GM12878 (cell line): ENCODE results near the gene SAP30L. TPM values are rescaled to one million over a fixed set of nuclear protein-coding genes. Genes with fewer than 3 reads are reported as not detected.

ENCODE experiments used
- ATAC-seq: fragments of 200-7000 bp; cut with Tn5 transposase; 3 replicates; pipeline ENCODE4 v1.9.1; 2020; ENCODE audit warnings: mild to moderate bottlenecking, moderate library complexity
- BruUV-seq: library from RNA; stranded (reverse); fragments of 400-500 nt; replicated peaks from 2 replicates; lab custom pipeline; 2021; lab: Mats Ljungman, UMichigan
- CTCF ChIA-PET: fragments of 300-600 bp; sonication (Branson Sonifier 250); formaldehyde crosslinking; extraction: SDS; loops from one replicate; lab custom pipeline; 2021; ENCODE audit warnings: inconsistent platforms; lab: Yijun Ruan, JAX
- POLR2A ChIA-PET: fragments of 350-600 bp; formaldehyde crosslinking; extraction: SDS; loops from one replicate; lab custom pipeline; 2021; ENCODE audit warnings: inconsistent platforms; lab: Charles Lee
- RAD21 ChIA-PET: fragments of 300-600 bp; sonication (Branson Sonifier 250); formaldehyde crosslinking; loops from one replicate; lab custom pipeline; 2023; ENCODE audit warnings: antibody characterized with exemption; ENCODE audit not compliant: unreplicated experiment; lab: Charles Lee
- SMC1A ChIA-PET: fragments of 300-600 bp; sonication (Branson Sonifier 250); formaldehyde crosslinking; loops from one replicate; lab custom pipeline; 2023; ENCODE audit not compliant: unreplicated experiment, uncharacterized antibody; lab: Charles Lee
- DNase-seq: peaks from one replicate; pipeline ENCODE4 v3.0.0-alpha.2; 2011; ENCODE audit warnings: low read depth, low spot score
- FAIRE-seq: peaks from 3 replicates; lab custom pipeline; 2011; peaks lifted over from hg19 to GRCh38; lab: Jason Lieb, UNC
- H2AFZ ChIP-seq: 2 replicates; pipeline ENCODE4 v1.6.0; 2011; ENCODE audit warnings: low read depth, low read length, control low read depth; ENCODE audit not compliant: control insufficient read depth
- H3K27ac ChIP-seq: 2 replicates; pipeline ENCODE4 v1.5.1; 2011; ENCODE audit warnings: control low read depth; ENCODE audit not compliant: control insufficient read depth, insufficient read depth
- H3K27me3 ChIP-seq, 2 experiments: replicated peaks in 1 of 2; 2 replicates each; pipeline versions ENCODE4 v1.6.0 to v1.6.1; 2011; ENCODE audit warnings: low read length in 1 of 2; ENCODE audit not compliant: control insufficient read depth in 2 of 2, insufficient read depth in 2 of 2
- H3K36me3 ChIP-seq, 2 experiments: 2 replicates each; pipeline ENCODE4 v1.5.1; 2011; ENCODE audit warnings: low read length in 1 of 2; ENCODE audit not compliant: control insufficient read depth in 2 of 2, insufficient read depth in 2 of 2
- H3K4me1 ChIP-seq: 2 replicates; pipeline ENCODE4 v1.6.1; 2011; ENCODE audit warnings: mild to moderate bottlenecking, low read length, moderate library complexity, mixed read lengths; ENCODE audit not compliant: control insufficient read depth, insufficient read depth
- H3K4me2 ChIP-seq: 2 replicates; pipeline ENCODE4 v1.6.0; 2011; ENCODE audit warnings: control low read depth; ENCODE audit not compliant: control insufficient read depth, insufficient read depth
- H3K4me3 ChIP-seq: fragments of 200-600 bp; sonication (generic); 2 replicates; pipeline ENCODE4 v1.5.1; 2016
- H3K79me2 ChIP-seq: 2 replicates; pipeline ENCODE4 v1.6.0; 2011; ENCODE audit warnings: low read length; ENCODE audit not compliant: control insufficient read depth, insufficient read depth
- H3K9ac ChIP-seq: 2 replicates; pipeline ENCODE4 v1.8.0; 2011; ENCODE audit warnings: low read length, control low read depth, mixed read lengths; ENCODE audit not compliant: control insufficient read depth, insufficient read depth
- H3K9me3 ChIP-seq: replicated peaks from 3 replicates; pipeline ENCODE4 v1.5.1; 2011; ENCODE audit warnings: mild to moderate bottlenecking, low read length; ENCODE audit not compliant: control insufficient read depth, insufficient read depth
- H4K20me1 ChIP-seq: 2 replicates; pipeline ENCODE4 v1.6.0; 2011; ENCODE audit not compliant: control insufficient read depth, insufficient read depth
- BACH1 ChIP-seq: fragments of 450-650 bp; IDR thresholded peaks from 2 replicates; pipeline ENCODE4 v1.6.1; 2017; ENCODE audit warnings: mild to moderate bottlenecking, borderline replicate concordance
- MYC ChIP-seq: IDR thresholded peaks from 2 replicates; pipeline ENCODE4 v1.6.1; 2011; ENCODE audit warnings: mild to moderate bottlenecking, low read length, moderate library complexity, inconsistent platforms; ENCODE audit not compliant: insufficient read depth, insufficient replicate concordance, insufficient read length, severe bottlenecking
- NFXL1 ChIP-seq: fragments of 450-650 bp; IDR thresholded peaks from 2 replicates; pipeline ENCODE4 v1.6.1; 2017; ENCODE audit warnings: antibody characterized with exemption, mild to moderate bottlenecking, borderline replicate concordance
- NR2C1 ChIP-seq: fragments of 450-650 bp; IDR thresholded peaks from 2 replicates; pipeline ENCODE4 v1.6.1; 2017; ENCODE audit warnings: antibody characterized with exemption, mild to moderate bottlenecking, moderate library complexity
- NRF1 ChIP-seq: conservative IDR thresholded peaks from 2 replicates; pipeline ENCODE4 v1.6.1; 2011; ENCODE audit warnings: mild to moderate bottlenecking, low read depth, low read length, improper control_type of control experiment
- PAX8 ChIP-seq: fragments of 450-650 bp; IDR thresholded peaks from 2 replicates; pipeline ENCODE4 v1.6.1; 2017; ENCODE audit warnings: mild to moderate bottlenecking, moderate library complexity
- PRDM15 ChIP-seq: fragments of 450-650 bp; formaldehyde crosslinking; IDR thresholded peaks from 2 replicates; pipeline ENCODE4 v1.4.0; 2020; ENCODE audit warnings: mild to moderate bottlenecking, moderate library complexity
- RAD51 ChIP-seq: fragments of 450-650 bp; IDR thresholded peaks from 2 replicates; pipeline ENCODE4 v1.6.1; 2016; ENCODE audit warnings: moderate library complexity, mild to moderate bottlenecking, inconsistent platforms
- RFX5 ChIP-seq: IDR thresholded peaks from 2 replicates; pipeline ENCODE4 v1.6.1; 2011; ENCODE audit warnings: low read depth, low read length, improper control_type of control experiment
- WGBS: methylation state at CpG from one replicate; pipeline ENCODE4 v1.1.6; 2016; ENCODE audit warnings: low lambda C conversion rate; ENCODE audit not compliant: insufficient replicate concordance, insufficient coverage; ENCODE audit errors: missing lambda C conversion rate; 5-methylcytosine and 5-hydroxymethylcytosine counted together
- in situ Hi-C: fragments of 300-500 bp; cut with MboI; formaldehyde crosslinking; loops from 9 replicates; pipeline ENCODE4 v1.14.3; 2018; ENCODE audit warnings: mixed read lengths
- intact Hi-C: fragments of 100-400 bp; cut with micrococcal nuclease; formaldehyde crosslinking; loops from one replicate; pipeline ENCODE4 v1.14.2; 2022; ENCODE audit not compliant: unreplicated experiment
- polyA plus RNA-seq, 11 experiments: library from polyadenylated mRNA; depleted of rRNA in 4 of 11; unstranded in 6 of 11; stranded (reverse) in 5 of 11; fragments of >200 nt; fragmentation: Nextera tagmentation in 4 of 11; fragmentation: Illumina TruSeq in 1 of 11; extraction: Ambion mirVana in 4 of 11; extraction: Trizol in 1 of 11; gene quantifications; 1 replicate in 1 of 11; 2 replicates in 10 of 11; pipeline versions ENCODE4 v1.2.1 to v1.2.3, GENCODE V29; 2011 to 2016; ENCODE audit warnings: inconsistent platforms in 2 of 11, missing spikeins in 2 of 11, low read depth in 1 of 11
- total RNA-seq, 4 experiments: library from RNA; depleted of rRNA in 3 of 4; stranded (reverse); fragments of >200 nt in 3 of 4; fragmentation: Illumina TruSeq in 1 of 4; extraction: Trizol in 1 of 4; gene quantifications; 2 replicates each; pipeline versions ENCODE4 v1.2.1 to v1.2.3, GENCODE V29; 2013 to 2021
- TF ChIP-seq, protein P1 (sequence below): fragments of 450-650 bp; IDR thresholded peaks from 2 replicates; pipeline ENCODE4 v1.6.1; 2016; ENCODE audit warnings: mild to moderate bottlenecking

The SAP30L gene
- total and polyA plus RNA-seq, 10 of the 15 experiments (the other 5 are each of a cell fraction or from before 2014, with no cell fraction given), result 2.4 to 36.8 (median 15.7) TPM

- no peak for ATAC-seq
- Histone ChIP-seq H3K27ac (no peak overlapping the region), H3K36me3 (no peaks in the 10 kb centered on the region), H3K9me3 (no peaks in the 10 kb centered on the region), H3K79me2 (no peaks in the 10 kb centered on the region), H3K4me1 (peaks cover 12% of the 10 kb centered on the region), H3K9ac (no peak overlapping the region), H4K20me1 (no peaks in the 10 kb centered on the region), H3K27me3 (no peaks in the 10 kb centered on the region), H2AFZ (no peak overlapping the region), H3K4me3 (no peak overlapping the region)
- in situ Hi-C loops, result loop anchor here (5.0 kb wide), 1 partner anchor 141 kb away; no protein-coding TSS in a partner anchor
- ChIA-PET CTCF (interaction anchor here (0.6 to 8.6 kb wide), 31 partner anchors 14 to 493 kb away, joined by 3 to 135 read pairs (median 4); no protein-coding TSS in a partner anchor), POLR2A (no interaction called here)
- intact Hi-C loops, result loop anchor here (1.0 to 5.0 kb wide), 5 partner anchors 109 to 489 kb away; no protein-coding TSS in a partner anchor
- no peak for FAIRE-seq
- no peak for DNase-seq
- BruUV-seq, result no TSS peak
- TF ChIP-seq BACH1, result no peak
- TF ChIP-seq RFX5, result no peak
- TF ChIP-seq MYC, result no peak
- TF ChIP-seq PRDM15 (CRISPR knock-in tag), result no peak
- TF ChIP-seq NRF1, result no peak
- no peak for TF ChIP-seq NFXL1
- no peak for TF ChIP-seq NR2C1
- TF ChIP-seq RAD51, result no peak
- TF ChIP-seq, protein P1, sequence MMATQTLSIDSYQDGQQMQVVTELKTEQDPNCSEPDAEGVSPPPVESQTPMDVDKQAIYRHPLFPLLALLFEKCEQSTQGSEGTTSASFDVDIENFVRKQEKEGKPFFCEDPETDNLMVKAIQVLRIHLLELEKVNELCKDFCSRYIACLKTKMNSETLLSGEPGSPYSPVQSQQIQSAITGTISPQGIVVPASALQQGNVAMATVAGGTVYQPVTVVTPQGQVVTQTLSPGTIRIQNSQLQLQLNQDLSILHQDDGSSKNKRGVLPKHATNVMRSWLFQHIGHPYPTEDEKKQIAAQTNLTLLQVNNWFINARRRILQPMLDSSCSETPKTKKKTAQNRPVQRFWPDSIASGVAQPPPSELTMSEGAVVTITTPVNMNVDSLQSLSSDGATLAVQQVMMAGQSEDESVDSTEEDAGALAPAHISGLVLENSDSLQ, result no peak
- TF ChIP-seq PAX8, result no peak
- TF ChIP-seq, all 136 proteins: peak for 0
- no peak overlapping the region for H3K4me2 ChIP-seq
- 38% methylated on average over 5 of the region's 5 CpGs for WGBS
- ChIA-PET RAD21 (interaction anchor here (0.7 to 5.7 kb wide), 15 partner anchors 17 to 492 kb away, joined by 3 to 81 read pairs (median 6); no protein-coding TSS in a partner anchor), SMC1A (interaction anchor here (0.8 to 6.8 kb wide), 20 partner anchors 13 to 394 kb away, joined by 3 to 90 read pairs (median 4); no protein-coding TSS in a partner anchor)
These were observed 20.9 kb downstream of the SAP30L start for GRCh38 chr5:154466671-154467070.
